Neural cell (in vitro differentiated cells): ENCODE results near the gene GPX3.

Experiments
- EP300 ChIP-seq: fragments of 450-650 bp; conservative IDR thresholded peaks from 2 replicates; pipeline ENCODE4 v1.6.1; 2014; ENCODE audit warnings: antibody characterized with exemption, mild to moderate bottlenecking, moderate library complexity; ENCODE audit not compliant: poor library complexity, severe bottlenecking
- EZH2 ChIP-seq: fragments of 200-600, 300-800 bp; shearing (Covaris generic), sonication (generic); IDR thresholded peaks from 2 replicates; pipeline ENCODE4 v1.6.1; 2014; ENCODE audit warnings: antibody characterized with exemption, low read length, borderline replicate concordance, mild to moderate bottlenecking; ENCODE audit not compliant: insufficient read depth, poor library complexity, severe bottlenecking
- MXI1 ChIP-seq: fragments of 450-650 bp; conservative IDR thresholded peaks from 2 replicates; pipeline ENCODE4 v1.6.1; 2014; ENCODE audit warnings: antibody characterized with exemption, mild to moderate bottlenecking; ENCODE audit not compliant: poor library complexity, severe bottlenecking
- POLR2AphosphoS5 ChIP-seq: IDR thresholded peaks from 2 replicates; pipeline ENCODE4 v1.6.1; 2012
- RAD21 ChIP-seq: fragments of 450-650 bp; conservative IDR thresholded peaks from 2 replicates; pipeline ENCODE4 v1.6.1; 2014; ENCODE audit warnings: antibody characterized with exemption, mild to moderate bottlenecking, moderate library complexity
- SMC3 ChIP-seq: fragments of 450-650 bp; conservative IDR thresholded peaks from 2 replicates; pipeline ENCODE4 v1.6.1; 2014; ENCODE audit warnings: antibody characterized with exemption, mild to moderate bottlenecking, moderate library complexity; ENCODE audit not compliant: poor library complexity
- TAF1 ChIP-seq: IDR thresholded peaks from 2 replicates; pipeline ENCODE4 v1.6.1; 2012; ENCODE audit warnings: low read depth
- TF ChIP-seq, protein P1 (sequence below): fragments of 450-650 bp; IDR thresholded peaks from 2 replicates; pipeline ENCODE4 v1.5.1; 2014; ENCODE audit warnings: antibody characterized with exemption, mild to moderate bottlenecking, moderate library complexity; ENCODE audit not compliant: poor library complexity, severe bottlenecking
- TF ChIP-seq, protein P2 (sequence below): IDR thresholded peaks from 2 replicates; pipeline ENCODE4 v1.6.1; 2012; ENCODE audit warnings: borderline replicate concordance

DNA sequence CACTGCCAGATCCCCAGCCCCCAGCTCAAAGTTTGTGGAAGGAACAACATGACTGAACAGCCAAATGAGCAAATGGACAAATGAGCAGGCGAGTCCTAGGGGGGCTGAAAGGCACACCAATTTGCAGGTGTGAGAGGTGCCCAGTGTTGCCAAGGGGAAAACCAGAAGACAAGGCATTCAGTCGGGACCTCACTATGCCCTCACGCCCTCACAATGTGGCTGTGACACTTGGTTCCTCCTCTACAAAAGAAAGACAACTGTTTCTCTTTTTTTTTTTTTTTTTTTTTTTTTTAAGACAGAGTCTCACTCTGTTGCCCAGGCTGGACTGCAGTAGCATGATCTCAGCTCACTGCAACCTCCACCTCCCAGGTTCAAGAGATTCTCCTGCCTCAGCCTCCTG is 32.4 kb downstream of the GPX3 start:
- TF ChIP-seq, protein P1, sequence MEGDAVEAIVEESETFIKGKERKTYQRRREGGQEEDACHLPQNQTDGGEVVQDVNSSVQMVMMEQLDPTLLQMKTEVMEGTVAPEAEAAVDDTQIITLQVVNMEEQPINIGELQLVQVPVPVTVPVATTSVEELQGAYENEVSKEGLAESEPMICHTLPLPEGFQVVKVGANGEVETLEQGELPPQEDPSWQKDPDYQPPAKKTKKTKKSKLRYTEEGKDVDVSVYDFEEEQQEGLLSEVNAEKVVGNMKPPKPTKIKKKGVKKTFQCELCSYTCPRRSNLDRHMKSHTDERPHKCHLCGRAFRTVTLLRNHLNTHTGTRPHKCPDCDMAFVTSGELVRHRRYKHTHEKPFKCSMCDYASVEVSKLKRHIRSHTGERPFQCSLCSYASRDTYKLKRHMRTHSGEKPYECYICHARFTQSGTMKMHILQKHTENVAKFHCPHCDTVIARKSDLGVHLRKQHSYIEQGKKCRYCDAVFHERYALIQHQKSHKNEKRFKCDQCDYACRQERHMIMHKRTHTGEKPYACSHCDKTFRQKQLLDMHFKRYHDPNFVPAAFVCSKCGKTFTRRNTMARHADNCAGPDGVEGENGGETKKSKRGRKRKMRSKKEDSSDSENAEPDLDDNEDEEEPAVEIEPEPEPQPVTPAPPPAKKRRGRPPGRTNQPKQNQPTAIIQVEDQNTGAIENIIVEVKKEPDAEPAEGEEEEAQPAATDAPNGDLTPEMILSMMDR = no peak
- TF ChIP-seq POLR2AphosphoS5 (no peak), EZH2 (no peak), EP300 (no peak), RAD21 (no peak), TAF1 (no peak), MXI1 (no peak), SMC3 (no peak)
- TF ChIP-seq, protein P2, sequence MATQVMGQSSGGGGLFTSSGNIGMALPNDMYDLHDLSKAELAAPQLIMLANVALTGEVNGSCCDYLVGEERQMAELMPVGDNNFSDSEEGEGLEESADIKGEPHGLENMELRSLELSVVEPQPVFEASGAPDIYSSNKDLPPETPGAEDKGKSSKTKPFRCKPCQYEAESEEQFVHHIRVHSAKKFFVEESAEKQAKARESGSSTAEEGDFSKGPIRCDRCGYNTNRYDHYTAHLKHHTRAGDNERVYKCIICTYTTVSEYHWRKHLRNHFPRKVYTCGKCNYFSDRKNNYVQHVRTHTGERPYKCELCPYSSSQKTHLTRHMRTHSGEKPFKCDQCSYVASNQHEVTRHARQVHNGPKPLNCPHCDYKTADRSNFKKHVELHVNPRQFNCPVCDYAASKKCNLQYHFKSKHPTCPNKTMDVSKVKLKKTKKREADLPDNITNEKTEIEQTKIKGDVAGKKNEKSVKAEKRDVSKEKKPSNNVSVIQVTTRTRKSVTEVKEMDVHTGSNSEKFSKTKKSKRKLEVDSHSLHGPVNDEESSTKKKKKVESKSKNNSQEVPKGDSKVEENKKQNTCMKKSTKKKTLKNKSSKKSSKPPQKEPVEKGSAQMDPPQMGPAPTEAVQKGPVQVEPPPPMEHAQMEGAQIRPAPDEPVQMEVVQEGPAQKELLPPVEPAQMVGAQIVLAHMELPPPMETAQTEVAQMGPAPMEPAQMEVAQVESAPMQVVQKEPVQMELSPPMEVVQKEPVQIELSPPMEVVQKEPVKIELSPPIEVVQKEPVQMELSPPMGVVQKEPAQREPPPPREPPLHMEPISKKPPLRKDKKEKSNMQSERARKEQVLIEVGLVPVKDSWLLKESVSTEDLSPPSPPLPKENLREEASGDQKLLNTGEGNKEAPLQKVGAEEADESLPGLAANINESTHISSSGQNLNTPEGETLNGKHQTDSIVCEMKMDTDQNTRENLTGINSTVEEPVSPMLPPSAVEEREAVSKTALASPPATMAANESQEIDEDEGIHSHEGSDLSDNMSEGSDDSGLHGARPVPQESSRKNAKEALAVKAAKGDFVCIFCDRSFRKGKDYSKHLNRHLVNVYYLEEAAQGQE = no peak
